HG02981 (cell line): ENCODE data around the gene NTHL1.
"Not testable (repeated sequence)": the region's sequence is repeated elsewhere in the genome, so short reads cannot be mapped to it uniquely, and the experiment has no call there.

Experiments
- ATAC-seq: cut with Tn5 transposase; IDR thresholded peaks from one replicate; pipeline ENCODE4 v1.9.1; 2021; ENCODE audit warnings: mild to moderate bottlenecking, moderate library complexity; ENCODE audit not compliant: unreplicated experiment

Gene NTHL1

DNA sequence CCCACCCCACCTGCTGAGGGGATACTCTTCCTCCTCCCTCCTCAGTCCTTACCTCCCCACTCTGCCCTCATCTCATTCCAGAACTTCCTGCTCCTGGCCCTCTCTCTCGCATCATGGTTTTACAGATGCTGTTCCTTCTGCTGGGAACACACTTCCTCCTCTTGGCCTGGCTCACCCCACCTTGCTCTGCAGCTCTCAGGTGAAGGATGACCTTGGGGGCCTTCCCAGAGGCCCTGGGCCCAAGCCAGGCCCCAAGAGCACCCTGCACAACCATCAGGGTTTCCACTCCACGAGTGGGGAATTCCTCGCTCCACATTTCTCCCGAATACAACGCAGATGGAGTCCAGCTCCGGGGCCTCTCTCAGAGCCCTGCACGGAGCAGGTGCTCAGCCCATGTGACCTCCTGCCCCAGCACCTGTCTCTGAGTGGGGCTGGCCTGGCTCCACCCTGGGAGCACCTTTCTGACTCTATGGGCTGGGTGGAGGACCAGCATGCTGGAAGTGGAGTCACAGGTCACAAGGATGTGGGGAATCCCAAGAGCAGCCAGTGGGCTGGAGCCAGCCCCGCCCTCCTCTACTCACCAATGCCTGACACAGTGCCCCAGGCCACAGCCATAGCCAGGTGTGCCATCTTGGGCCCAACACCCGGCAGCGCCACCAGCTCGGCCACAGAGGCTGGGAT, 4.5 kb downstream of the NTHL1 start:
- ATAC-seq = no peak

GRCh38 chr16:2042171-2042985, 5.3 kb downstream of the NTHL1 start:
- no peak for ATAC-seq

DNA sequence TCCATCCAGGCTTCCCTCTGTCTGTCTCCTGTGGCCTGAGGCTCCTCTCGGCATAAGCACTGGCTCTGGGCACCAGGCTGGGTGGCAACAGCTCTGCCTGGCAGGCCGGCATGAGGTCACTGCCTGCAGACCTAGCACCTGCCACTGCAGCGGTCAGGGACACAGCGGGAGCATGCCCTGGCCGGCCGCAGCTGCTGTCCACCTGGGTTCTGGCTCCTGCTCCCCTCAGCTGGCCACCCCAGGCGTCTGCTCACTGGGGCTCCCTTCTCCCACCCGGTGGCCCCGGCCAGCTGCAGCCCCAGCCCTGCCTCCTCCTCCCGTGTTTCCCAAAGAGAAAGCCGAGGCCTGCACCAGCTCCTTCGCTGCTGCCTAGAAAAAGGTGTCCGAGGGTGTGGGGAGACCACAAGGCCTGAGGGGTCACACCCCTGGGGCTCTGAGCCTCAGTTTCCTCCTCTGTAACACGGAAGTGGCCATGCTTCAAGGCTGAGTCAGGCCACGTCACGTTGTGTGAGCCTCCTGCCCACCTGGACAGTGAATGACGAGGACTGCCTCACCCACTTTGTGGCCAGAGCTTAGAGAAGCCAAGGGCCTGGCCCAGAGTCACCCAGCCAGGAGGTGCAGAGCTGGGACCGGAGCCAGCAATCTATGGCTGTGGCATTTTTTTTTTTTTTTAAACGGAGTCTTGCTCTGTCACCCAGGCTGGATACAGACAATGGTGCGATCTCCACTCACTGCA, 6.7 kb downstream of the NTHL1 start:
- ATAC-seq = no peak

DNA sequence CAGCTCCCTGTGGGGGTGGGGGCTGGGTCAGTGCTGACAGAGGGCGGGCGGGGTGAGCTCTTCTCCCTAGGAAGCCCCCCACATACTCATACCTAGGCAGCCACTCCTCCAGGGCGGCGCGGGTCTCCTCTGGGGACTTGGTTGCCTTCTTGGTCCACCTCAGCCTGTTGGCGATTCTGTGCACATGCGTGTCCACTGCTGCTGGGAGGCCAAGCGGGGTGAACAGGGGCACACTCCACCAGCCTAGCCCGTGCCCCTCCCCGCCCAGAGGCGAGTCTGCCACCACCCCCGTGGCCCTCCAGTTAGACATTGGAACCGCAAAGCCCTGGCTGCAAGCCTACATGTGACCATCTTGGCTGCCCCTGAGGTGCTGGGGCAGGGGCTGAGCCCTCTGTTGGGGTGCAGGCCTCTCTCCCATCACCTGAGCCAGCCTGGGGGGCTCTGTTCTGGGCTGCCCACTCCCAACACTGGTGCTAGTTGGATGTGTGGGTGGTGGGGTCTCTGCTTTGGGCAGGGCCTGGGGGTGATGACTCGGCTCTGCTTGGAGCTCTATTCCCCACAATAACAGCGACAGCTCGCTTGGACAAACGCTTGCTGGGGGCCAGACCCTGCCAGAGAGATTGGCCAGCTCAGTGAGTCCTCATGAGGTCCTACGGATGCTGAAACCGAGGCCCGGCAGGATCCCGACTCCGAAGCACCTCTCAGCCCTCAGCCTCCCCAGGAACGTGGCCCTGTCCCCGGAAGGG, 7.4 kb downstream of the NTHL1 start:
- ATAC-seq = no peak

- no peak for ATAC-seq
Observed at GRCh38 chr16:2039274-2040031, 8.2 kb downstream of the NTHL1 start.

DNA sequence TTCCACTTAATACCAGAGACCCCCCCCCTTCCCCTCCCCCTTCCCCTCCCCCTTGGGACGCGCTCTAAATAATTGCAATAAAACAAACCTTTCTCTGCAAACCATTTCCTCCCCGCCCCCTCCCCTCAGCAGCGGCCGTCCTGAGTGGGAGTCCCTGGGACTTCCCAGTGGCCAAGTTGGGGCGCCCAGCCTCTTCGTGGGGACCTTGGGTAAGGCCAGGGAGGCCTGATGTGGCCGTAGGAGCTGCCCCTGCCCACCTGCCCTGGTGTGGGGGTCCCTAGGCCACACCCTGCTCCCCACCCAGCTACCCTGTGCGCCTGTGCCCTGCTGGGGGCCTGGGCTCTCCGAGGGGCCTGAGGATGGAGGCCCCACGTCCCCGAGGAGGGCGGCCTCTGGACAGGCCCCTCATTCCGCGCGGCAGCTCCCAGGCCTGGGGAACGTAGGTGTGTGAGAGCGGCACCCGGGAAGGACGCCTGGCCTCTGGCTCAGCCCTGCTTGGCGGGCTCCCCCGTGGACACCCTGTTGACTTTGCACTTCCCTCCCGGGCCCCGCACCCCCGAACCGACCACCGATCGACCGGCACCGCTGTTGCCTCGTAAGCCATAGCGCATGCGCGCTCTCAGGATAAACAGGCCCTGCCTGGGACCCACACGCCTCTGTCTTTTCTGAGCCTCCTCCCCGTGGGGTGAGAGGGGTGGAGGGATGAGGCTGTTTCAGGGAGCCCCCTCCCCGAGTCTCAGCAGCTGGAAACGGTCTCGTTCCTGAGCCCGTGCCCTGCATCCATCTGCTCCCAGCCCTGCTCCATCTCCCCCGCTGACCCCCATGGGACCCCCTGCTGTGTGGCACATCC, 9.0 kb downstream of the NTHL1 start:
- no peak for ATAC-seq

GRCh38 chr16:2037647-2038381, 9.8 kb downstream of the NTHL1 start:
- no peak for ATAC-seq

- no peak for ATAC-seq
Observed at GRCh38 chr16:2037115-2037514, 10.5 kb downstream of the NTHL1 start.

DNA sequence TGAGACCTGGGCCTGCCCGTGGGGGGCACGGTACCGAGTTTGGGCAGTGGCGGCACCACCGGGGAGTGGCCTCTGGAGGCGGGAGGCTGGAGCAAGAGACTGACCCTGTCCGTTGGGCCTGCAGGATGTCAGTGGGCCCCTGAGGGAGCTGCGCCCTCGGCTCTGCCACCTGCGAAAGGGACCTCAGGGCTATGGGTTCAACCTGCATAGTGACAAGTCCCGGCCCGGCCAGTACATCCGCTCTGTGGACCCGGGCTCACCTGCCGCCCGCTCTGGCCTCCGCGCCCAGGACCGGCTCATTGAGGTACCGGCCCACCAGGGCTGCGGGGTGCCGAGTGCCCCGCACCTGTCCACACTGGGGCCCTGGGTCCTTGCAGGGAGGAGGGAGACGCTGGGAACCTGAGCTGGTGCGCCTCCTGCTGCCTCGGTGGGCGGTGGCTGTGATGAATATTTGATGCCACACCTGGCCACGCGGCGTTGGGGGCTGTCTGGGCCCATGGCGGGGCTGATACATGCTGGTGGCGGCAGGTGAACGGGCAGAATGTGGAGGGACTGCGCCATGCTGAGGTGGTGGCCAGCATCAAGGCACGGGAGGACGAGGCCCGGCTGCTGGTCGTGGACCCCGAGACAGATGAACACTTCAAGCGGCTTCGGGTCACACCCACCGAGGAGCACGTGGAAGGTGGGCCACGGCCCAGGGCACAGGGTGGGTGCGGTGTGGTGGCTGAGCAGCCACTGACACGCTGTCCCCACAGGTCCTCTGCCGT, 11.3 kb downstream of the NTHL1 start:
- ATAC-seq = no peak

DNA sequence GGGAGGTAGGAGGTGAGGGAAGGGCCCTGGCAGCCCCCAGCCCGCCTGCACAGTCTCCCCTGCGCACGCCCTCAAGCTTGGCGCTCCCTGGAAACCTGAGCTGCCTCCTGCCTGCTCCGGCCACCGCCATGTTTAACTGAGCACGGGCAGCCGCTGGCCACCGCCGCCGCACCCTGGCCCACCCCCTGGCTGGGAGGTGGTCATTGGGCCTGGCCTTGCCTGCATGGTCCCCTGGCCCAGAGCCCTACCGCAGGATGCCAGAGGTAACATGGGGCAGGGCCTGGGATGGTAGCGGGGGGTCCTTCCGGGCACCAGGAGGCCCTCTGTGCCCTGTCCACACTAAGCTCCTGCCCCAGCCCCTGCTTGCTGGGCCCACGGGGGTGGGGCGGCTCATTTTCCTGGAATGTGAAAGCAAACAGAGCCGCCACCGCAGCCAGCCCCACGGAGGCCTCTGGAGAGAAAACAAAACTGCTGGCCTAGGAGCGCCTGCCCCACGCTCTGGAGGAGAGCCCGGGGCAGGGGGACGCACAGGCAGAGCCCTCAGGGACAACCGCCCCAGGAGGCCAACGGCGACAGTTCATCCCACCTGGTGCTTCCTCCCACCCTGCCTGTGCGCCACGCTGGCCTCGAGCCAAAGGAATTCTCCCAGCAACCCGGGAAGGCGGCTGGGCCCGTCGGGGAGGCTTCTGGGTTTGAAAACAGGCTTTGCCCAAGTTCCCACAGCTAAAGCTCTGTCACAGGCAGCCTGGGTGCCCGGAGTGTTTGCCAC, 12.0 kb downstream of the NTHL1 start:
- ATAC-seq = no peak

DNA sequence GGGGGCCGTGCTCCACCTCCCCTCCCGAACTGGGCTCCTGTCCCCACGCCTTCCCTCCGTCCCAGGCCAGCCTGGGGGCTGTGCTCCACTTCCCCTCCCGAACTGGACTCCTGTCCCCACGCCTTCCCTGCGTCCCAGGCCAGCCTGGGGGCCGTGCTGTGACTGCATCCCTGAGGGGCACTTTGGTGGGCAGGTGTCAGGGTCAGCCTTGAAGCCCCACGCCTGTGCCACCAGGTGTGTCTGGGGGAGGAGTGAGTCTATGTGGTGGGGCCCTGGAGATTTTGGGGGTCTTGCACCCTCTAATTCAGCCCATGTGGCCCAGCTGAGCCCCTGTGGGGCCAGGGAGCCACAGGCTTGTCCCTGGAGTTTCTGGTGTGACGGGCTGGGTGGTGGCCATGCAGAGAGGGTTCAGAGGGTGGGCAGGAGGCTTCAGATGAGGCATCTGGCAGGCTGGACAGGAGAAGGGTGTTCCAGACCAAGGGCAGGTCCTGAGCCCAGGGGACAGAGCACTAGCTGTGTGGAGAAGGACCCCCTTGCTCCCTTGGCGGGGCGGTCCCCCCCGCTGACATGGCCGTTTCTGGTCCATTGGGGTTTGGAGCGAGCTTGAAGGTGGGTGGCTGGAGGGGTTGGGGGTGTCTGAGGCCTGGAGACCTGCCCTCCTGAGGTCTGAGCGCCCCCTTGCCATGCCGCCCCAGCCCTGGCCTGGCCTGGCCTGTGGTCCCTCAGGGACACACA, 12.8 kb downstream of the NTHL1 start:
- ATAC-seq = no peak

- not testable (repeated sequence) for ATAC-seq
Observed at GRCh38 chr16:2033909-2034695, 13.5 kb downstream of the NTHL1 start.

GRCh38 chr16:2033057-2033908, 14.4 kb downstream of the NTHL1 start:
- ATAC-seq = no peak

- no peak for ATAC-seq
Observed at GRCh38 chr16:2032285-2033056, 15.2 kb downstream of the NTHL1 start.
